ENCODE data around the gene C16orf95.

The C16orf95 gene

DNA sequence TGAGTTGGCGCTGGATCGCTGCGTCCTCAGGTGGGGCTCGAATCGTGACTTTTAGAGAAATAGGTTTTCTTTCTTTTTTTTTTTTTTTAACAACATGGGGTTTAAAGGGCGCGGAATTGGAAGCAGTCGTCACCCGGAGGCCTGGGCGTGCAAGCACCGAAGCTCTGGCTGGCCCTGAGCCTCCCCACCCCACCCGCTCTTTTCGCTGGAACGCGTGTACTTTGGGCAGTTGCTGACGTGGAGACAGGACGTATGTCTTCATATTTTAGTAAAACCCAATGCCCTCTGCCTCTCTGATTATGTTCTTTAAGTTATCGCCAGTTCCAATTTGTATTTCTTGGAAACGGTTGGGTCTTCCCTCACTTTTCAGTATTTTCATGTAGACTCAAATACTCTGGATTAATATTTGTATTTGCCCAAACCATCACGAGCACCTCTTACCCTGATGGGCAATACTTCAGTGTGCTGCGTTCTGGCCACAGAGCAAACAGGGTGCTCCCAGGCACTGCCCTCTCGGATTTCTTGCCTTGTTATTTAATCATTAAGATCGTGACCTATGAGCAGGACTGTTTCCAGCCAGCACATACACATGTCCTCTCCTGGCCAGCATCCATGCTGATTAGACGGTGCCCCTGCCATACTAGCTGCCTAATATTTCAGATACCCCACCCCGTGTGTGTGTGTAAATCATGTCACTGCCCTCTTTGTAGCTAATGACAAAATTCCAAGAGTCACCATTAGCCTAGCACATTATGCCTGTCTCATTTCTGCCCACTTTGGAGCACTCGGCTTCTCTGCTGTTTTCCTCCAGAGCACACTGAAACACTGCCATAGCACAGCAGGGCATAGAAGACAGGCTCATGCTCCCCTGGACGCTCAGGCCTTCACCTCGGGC, 805 bp upstream of the C16orf95 start:
- TF ChIP-seq, protein P1, sequence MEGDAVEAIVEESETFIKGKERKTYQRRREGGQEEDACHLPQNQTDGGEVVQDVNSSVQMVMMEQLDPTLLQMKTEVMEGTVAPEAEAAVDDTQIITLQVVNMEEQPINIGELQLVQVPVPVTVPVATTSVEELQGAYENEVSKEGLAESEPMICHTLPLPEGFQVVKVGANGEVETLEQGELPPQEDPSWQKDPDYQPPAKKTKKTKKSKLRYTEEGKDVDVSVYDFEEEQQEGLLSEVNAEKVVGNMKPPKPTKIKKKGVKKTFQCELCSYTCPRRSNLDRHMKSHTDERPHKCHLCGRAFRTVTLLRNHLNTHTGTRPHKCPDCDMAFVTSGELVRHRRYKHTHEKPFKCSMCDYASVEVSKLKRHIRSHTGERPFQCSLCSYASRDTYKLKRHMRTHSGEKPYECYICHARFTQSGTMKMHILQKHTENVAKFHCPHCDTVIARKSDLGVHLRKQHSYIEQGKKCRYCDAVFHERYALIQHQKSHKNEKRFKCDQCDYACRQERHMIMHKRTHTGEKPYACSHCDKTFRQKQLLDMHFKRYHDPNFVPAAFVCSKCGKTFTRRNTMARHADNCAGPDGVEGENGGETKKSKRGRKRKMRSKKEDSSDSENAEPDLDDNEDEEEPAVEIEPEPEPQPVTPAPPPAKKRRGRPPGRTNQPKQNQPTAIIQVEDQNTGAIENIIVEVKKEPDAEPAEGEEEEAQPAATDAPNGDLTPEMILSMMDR (IDR thresholded peaks at IDR 0.05; ENCODE audit: borderline replicate concordance, control extremely low read depth, extremely low read depth, insufficient read depth, missing control alignments): no peak
- DNase-seq (ENCODE audit: low spot score): peak; percentile 62
- in situ Hi-C loops (cut with MboI; ENCODE audit: low sequenced_read_pairs, unreplicated experiment): no loop called here

- in situ Hi-C loops (cut with MboI; ENCODE audit: low sequenced_read_pairs, unreplicated experiment): no loop called here
- TF ChIP-seq, protein P1 (IDR thresholded peaks at IDR 0.05; ENCODE audit: borderline replicate concordance, control extremely low read depth, extremely low read depth, insufficient read depth, missing control alignments): no peak
These were observed 706 bp downstream of the C16orf95 start for GRCh38 chr16:87316450-87316922.

DNA sequence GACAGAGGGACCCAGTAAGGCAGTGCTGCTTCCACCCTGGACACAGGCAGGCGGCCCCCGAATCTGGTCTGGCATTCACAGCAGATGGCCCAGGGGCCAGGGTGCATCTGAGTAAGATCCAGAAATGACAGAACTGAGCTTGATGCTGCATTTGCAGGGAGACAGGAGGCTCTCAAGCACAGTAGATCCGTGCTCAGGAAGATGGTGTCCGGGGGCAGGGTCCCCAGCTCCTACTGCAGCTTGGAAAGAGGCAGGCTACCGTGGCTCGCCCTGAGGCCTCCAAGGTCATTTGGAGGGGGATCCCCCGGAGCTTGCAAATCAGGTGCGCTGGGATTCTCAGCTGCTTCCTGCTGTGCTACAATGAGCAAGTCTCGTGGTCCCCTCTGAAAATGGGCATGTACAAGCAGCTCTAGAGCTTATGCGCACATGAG, 2.2 kb downstream of the C16orf95 start:
- DNase-seq (ENCODE audit: low spot score): no peak
- TF ChIP-seq, protein P1 (IDR thresholded peaks at IDR 0.05; ENCODE audit: borderline replicate concordance, control extremely low read depth, extremely low read depth, insufficient read depth, missing control alignments): no peak
- in situ Hi-C loops (cut with MboI; ENCODE audit: low sequenced_read_pairs, unreplicated experiment): no loop called here

More at GRCh38 chr16:87316450-87316922, 706 bp downstream of the C16orf95 start:
- no peak for DNase-seq (ENCODE audit: low spot score)

DNA sequence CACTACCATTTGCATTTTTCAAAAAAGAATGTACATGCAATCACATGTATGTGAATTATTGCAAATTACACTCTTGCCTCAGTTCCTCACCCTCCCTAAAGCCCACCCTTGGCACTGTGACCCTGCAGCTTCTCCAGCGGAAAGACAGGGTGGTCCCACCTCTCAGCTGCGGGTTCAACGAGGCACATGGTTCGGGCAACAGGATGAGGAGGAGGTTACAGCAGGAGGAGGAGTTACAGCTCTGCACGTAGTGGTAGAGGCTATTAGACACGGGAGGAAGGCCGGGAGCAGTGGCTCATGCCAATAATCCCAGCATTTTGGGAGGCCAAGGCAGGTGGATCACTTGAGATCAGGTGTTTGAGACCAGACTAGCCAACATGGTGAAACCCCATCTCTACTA, 5.2 kb downstream of the C16orf95 start:
- in situ Hi-C loops (cut with MboI; ENCODE audit: low sequenced_read_pairs, unreplicated experiment): no loop called here
- no peak for DNase-seq (ENCODE audit: low spot score)
- TF ChIP-seq, protein P1 (IDR thresholded peaks at IDR 0.05; ENCODE audit: borderline replicate concordance, control extremely low read depth, extremely low read depth, insufficient read depth, missing control alignments): no peak

DNA sequence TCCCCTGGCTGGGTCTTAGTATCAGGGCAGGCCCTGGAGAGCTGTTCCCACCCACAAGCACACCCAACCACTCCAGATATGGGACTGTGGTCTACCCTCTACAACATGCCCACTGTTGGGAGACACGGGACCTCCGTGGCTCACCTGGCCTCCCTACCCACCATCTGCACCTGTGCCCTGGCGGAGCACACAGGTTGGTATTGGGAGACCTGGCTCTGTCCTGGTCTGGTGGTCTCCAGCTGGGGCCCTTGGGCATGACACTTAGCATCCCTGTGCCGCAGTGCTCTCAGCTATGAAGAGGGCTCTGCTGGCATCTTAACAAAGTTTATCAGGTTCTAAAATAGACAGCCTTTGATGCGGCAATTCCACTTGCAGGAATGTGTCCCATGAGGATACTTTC, 5.8 kb downstream of the C16orf95 start:
- TF ChIP-seq, protein P1 (IDR thresholded peaks at IDR 0.05; ENCODE audit: borderline replicate concordance, control extremely low read depth, extremely low read depth, insufficient read depth, missing control alignments): no peak
- in situ Hi-C loops (cut with MboI; ENCODE audit: low sequenced_read_pairs, unreplicated experiment): no loop called here
- DNase-seq (ENCODE audit: low spot score): no peak

- DNase-seq (ENCODE audit: low spot score): no peak
- TF ChIP-seq, protein P1 (IDR thresholded peaks at IDR 0.05; ENCODE audit: borderline replicate concordance, control extremely low read depth, extremely low read depth, insufficient read depth, missing control alignments): no peak
- in situ Hi-C loops (cut with MboI; ENCODE audit: low sequenced_read_pairs, unreplicated experiment): no loop called here
These were observed 6.6 kb downstream of the C16orf95 start for GRCh38 chr16:87310610-87311009.

Measured in GM13976 (cell line).